Tibial nerve (tissue), 4 donors: ENCODE results near the gene EXPH5.

Experiments
- CTCF ChIP-seq, 5 experiments: fragments of 200-600 bp in 3 of 5; fragments of 450-650 bp in 2 of 5; sonication (generic) in 3 of 5; IDR thresholded peaks; one replicate each; pipeline ENCODE4 v1.5.1; 2016 to 2019; ENCODE audit warnings: antibody characterized with exemption in 5 of 5, mild to moderate bottlenecking in 3 of 5, moderate library complexity in 2 of 5
- EP300 ChIP-seq, 2 donors: sonication (generic); formaldehyde crosslinking; IDR thresholded peaks; one replicate each; pipeline ENCODE4 v1.6.1; 2017; ENCODE audit warnings: antibody characterized with exemption in 2 of 2, mild to moderate bottlenecking in 1 of 2
- POLR2A ChIP-seq, 2 donors: fragments of 450-650 bp; IDR thresholded peaks; one replicate each; pipeline ENCODE4 v1.6.1; 2017; ENCODE audit warnings: antibody characterized with exemption in 2 of 2, mild to moderate bottlenecking in 2 of 2, moderate library complexity in 2 of 2

- TF ChIP-seq POLR2A (IDR thresholded peaks at IDR 0.05): no peak
- no peak for TF ChIP-seq CTCF (IDR thresholded peaks at IDR 0.05)
- no peak for TF ChIP-seq EP300 (IDR thresholded peaks at IDR 0.05)
Observed at GRCh38 chr11:108593923-108594434, 411 bp upstream of the EXPH5 start.
